Chondrocyte (in vitro differentiated cells): ENCODE results near the gene SAPCD2. TPM values are rescaled to one million over a fixed set of nuclear protein-coding genes. Genes with fewer than 3 reads are reported as not detected.

Experiments
- DNase-seq: peaks from one replicate; pipeline ENCODE4 v3.0.0; 2021; ENCODE audit warnings: mixed read lengths, low spot score
- H3K27ac Mint-ChIP-seq: one replicate; pipeline ENCODE4 v1.8.0; 2021; ENCODE audit warnings: mild to moderate bottlenecking, moderate library complexity, mixed read lengths; ENCODE audit not compliant: unreplicated experiment
- H3K27me3 Mint-ChIP-seq: 2 replicates; pipeline ENCODE4 v1.8.0; 2021; ENCODE audit warnings: low read depth, mixed read lengths
- H3K36me3 Mint-ChIP-seq: 2 replicates; pipeline ENCODE4 v1.8.0; 2021; ENCODE audit warnings: low read depth, mixed read lengths
- H3K4me1 Mint-ChIP-seq: 2 replicates; pipeline ENCODE4 v1.8.0; 2021; ENCODE audit warnings: low read depth, mild to moderate bottlenecking, mixed read lengths
- H3K4me3 Mint-ChIP-seq: one replicate; pipeline ENCODE4 v1.8.0; 2021; ENCODE audit warnings: mild to moderate bottlenecking, moderate library complexity, mixed read lengths; ENCODE audit not compliant: unreplicated experiment
- H3K9me3 Mint-ChIP-seq: 2 replicates; pipeline ENCODE4 v1.8.0; 2021; ENCODE audit warnings: low read depth, mixed read lengths
- total RNA-seq: library from RNA; stranded (reverse); gene quantifications from 3 replicates; pipeline ENCODE4 v1.2.1, GENCODE V29; 2021
- TF ChIP-seq, protein P1 (sequence below): fragments of 200-600 bp; sonication (generic); IDR thresholded peaks from 2 replicates; pipeline ENCODE4 v1.5.0; 2021; ENCODE audit warnings: antibody characterized with exemption, mild to moderate bottlenecking, moderate library complexity

Gene SAPCD2
- total RNA-seq, 1 donor from 2014 or later: 2.5 TPM

DNA sequence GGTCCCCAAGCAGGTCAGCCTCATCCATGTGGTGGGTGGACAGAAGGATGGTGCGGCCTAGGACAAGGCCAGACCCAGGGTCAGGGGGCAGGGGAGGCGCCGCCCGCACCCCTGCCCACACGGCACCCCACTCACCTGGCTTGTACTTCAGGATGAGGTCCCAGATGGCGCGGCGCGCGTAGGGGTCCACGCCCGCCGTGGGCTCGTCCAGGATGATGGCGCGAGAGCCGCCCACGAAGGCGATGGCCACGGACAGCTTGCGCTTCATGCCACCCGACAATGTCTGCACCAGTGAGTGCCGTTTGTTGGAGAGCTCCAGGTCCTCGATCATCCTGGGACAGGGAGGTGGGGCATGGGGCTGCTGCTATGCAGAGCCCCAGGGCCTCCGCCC lies 54.8 kb downstream of the SAPCD2 start:
- peaks cover 15% of the 10 kb centered on the region for H3K36me3 Mint-ChIP-seq
- TF ChIP-seq, protein P1, sequence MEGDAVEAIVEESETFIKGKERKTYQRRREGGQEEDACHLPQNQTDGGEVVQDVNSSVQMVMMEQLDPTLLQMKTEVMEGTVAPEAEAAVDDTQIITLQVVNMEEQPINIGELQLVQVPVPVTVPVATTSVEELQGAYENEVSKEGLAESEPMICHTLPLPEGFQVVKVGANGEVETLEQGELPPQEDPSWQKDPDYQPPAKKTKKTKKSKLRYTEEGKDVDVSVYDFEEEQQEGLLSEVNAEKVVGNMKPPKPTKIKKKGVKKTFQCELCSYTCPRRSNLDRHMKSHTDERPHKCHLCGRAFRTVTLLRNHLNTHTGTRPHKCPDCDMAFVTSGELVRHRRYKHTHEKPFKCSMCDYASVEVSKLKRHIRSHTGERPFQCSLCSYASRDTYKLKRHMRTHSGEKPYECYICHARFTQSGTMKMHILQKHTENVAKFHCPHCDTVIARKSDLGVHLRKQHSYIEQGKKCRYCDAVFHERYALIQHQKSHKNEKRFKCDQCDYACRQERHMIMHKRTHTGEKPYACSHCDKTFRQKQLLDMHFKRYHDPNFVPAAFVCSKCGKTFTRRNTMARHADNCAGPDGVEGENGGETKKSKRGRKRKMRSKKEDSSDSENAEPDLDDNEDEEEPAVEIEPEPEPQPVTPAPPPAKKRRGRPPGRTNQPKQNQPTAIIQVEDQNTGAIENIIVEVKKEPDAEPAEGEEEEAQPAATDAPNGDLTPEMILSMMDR: no peak
- H3K9me3 Mint-ChIP-seq: no peaks in the 10 kb centered on the region
- H3K27ac Mint-ChIP-seq: no peak overlapping the region
- DNase-seq: no peak
- no peaks in the 10 kb centered on the region for H3K27me3 Mint-ChIP-seq
- no peaks in the 10 kb centered on the region for H3K4me1 Mint-ChIP-seq
- H3K4me3 Mint-ChIP-seq: no peak overlapping the region

DNA sequence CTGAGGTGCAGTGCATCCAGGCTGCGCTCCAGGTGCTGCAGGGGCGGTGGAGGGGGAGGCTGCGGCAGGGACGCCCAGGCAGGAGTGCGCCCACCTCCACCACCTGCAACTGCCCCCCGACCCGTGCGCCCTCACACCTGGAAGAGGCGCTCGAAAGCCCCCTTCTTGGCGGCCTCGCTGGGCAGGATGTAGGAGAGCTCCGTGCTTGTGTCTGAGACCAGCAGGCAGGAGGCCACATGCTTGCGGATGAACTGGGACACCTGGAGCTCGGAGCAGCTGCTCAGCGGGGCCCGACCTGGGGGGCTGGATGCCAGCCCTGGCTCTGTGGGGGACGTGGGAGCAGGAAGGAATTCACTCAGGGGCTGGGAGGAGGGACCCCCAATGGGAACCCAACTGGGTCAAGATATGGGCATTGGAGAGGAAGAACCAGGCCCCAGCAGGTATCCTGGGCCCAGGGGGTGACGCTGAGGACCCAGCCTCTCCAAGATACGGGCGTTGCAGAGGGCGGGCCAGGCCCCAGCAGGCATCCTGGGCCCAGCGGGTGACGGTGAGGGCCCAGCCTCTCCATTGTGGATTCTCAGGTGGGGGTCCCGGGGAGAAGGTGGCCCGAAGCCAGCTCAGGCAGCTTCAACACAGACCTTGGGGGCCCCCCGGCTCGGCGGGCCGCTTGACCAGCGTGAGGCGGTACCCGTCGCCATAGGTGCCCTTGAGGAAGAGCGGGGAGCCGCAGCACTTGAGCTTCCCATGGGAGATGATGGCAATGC lies 55.4 kb downstream of the SAPCD2 start:
- Mint-ChIP-seq H3K9me3 (no peaks in the 10 kb centered on the region), H3K27ac (no peak overlapping the region), H3K4me1 (no peaks in the 10 kb centered on the region), H3K27me3 (no peaks in the 10 kb centered on the region), H3K36me3 (peaks cover 15% of the 10 kb centered on the region), H3K4me3 (no peak overlapping the region)
- TF ChIP-seq, protein P1: no peak
- DNase-seq: no peak

DNA sequence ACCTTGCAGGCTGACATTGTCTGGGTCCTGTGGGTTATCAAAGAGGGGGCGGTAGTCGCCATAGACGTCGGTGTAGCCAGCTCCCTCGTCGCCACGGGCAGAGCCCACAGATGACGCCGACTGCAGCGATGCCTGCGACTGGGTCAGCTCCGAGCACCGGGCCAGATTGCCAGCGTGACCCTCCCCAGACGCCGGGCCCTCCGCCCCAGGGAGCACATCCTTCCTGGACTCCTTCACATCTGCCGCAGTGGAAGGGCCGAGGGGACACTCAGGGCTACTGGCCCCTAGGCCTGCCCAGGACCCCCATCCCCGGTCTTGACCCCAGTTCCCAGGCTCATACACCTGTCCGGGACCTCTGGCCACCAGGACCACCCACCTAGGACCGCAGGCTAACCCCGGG lies 56.2 kb downstream of the SAPCD2 start:
- no peaks in the 10 kb centered on the region for H3K4me1 Mint-ChIP-seq
- peaks cover 12% of the 10 kb centered on the region for H3K36me3 Mint-ChIP-seq
- H3K9me3 Mint-ChIP-seq: no peaks in the 10 kb centered on the region
- TF ChIP-seq, protein P1: no peak
- no peak overlapping the region for H3K27ac Mint-ChIP-seq
- H3K4me3 Mint-ChIP-seq: no peak overlapping the region
- DNase-seq: no peak
- H3K27me3 Mint-ChIP-seq: no peaks in the 10 kb centered on the region

DNA sequence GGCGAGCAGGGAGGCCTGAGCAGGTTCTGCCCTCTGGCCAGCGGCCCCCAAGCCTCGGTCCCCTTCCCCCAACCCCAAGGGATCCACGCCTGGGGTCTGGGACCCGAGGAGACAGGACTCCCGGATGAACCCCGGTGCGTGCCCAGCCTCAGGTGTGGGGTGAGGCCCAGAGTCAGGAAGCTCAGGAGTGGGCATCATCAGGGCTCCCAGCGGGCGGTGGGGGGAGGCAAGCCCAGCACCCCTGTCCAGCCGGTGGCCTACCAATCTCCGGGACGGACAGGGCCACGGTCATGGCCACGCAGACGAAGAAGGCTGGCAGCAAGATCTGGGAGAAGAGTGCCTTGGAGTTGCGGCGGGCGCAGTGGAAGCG lies 56.8 kb downstream of the SAPCD2 start:
- TF ChIP-seq, protein P1: no peak
- no peak for DNase-seq
- no peaks in the 10 kb centered on the region for H3K9me3 Mint-ChIP-seq
- no peak overlapping the region for H3K4me3 Mint-ChIP-seq
- H3K27me3 Mint-ChIP-seq: no peaks in the 10 kb centered on the region
- H3K36me3 Mint-ChIP-seq: peaks cover 11% of the 10 kb centered on the region
- no peaks in the 10 kb centered on the region for H3K4me1 Mint-ChIP-seq
- no peak overlapping the region for H3K27ac Mint-ChIP-seq

DNA sequence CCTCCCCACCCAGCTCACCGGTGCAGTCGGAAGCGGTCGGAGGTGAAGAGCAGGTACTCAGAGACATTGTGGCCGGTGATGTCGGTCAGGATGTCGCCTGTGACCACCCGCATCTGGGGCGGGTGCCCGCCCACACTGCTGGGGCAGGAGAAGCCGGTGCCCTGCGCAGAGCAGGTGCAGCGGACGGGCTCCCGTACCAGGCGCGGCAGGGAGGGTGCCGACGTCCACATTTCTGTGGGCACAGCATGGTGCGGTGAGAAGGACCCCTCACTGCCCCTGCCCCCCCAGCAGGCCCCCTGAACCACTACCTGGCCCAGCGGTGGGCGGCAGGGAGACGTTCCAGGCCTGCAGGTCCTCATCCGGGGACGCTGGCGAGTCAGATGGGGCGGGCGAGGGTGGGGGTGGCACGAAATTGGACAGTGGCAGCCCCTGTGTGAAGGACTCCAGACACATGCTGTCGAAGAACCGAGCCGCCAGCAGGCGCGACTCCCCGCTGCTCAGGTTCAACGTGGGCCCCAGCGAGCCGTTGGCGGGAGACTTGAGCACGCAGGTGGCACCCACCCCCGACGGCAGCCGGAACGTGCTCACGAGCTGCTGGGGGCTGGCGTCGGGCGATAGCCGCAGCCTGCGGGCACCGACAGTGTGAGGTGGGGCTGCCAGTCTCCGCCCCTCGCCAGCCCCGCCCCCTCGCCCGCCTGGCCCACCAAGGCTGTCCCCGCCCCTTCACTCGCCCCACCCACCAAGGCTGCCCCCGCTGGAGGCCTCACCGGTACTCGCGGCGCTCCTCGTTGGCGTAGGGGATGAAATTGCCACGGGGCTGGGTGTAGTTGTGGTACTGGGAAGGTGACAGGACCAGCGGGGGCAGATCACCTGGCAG lies 57.4 kb downstream of the SAPCD2 start:
- no peak overlapping the region for H3K27ac Mint-ChIP-seq
- no peaks in the 10 kb centered on the region for H3K9me3 Mint-ChIP-seq
- no peak for DNase-seq
- H3K4me3 Mint-ChIP-seq: no peak overlapping the region
- no peaks in the 10 kb centered on the region for H3K4me1 Mint-ChIP-seq
- no peaks in the 10 kb centered on the region for H3K27me3 Mint-ChIP-seq
- H3K36me3 Mint-ChIP-seq: peaks cover 10% of the 10 kb centered on the region
- TF ChIP-seq, protein P1: no peak
